GM12878 (cell line): Measurements from ENCODE around the gene IL1RAPL1. TPM values are rescaled to one million over a fixed set of nuclear protein-coding genes. Genes with fewer than 3 reads are reported as not detected.

ENCODE experiments used
- ATAC-seq: fragments of 200-7000 bp; cut with Tn5 transposase; 3 replicates; pipeline ENCODE4 v1.9.1; 2020; ENCODE audit warnings: mild to moderate bottlenecking, moderate library complexity
- BruUV-seq: library from RNA; stranded (reverse); fragments of 400-500 nt; replicated peaks from 2 replicates; lab custom pipeline; 2021; lab: Mats Ljungman, UMichigan
- CTCF ChIA-PET: fragments of 300-600 bp; sonication (Branson Sonifier 250); formaldehyde crosslinking; extraction: SDS; loops from one replicate; lab custom pipeline; 2021; ENCODE audit warnings: inconsistent platforms; lab: Yijun Ruan, JAX
- POLR2A ChIA-PET: fragments of 350-600 bp; formaldehyde crosslinking; extraction: SDS; loops from one replicate; lab custom pipeline; 2021; ENCODE audit warnings: inconsistent platforms; lab: Charles Lee
- RAD21 ChIA-PET: fragments of 300-600 bp; sonication (Branson Sonifier 250); formaldehyde crosslinking; loops from one replicate; lab custom pipeline; 2023; ENCODE audit warnings: antibody characterized with exemption; ENCODE audit not compliant: unreplicated experiment; lab: Charles Lee
- SMC1A ChIA-PET: fragments of 300-600 bp; sonication (Branson Sonifier 250); formaldehyde crosslinking; loops from one replicate; lab custom pipeline; 2023; ENCODE audit not compliant: unreplicated experiment, uncharacterized antibody; lab: Charles Lee
- DNase-seq: peaks from one replicate; pipeline ENCODE4 v3.0.0-alpha.2; 2011; ENCODE audit warnings: low read depth, low spot score
- FAIRE-seq: peaks from 3 replicates; lab custom pipeline; 2011; peaks lifted over from hg19 to GRCh38; lab: Jason Lieb, UNC
- H2AFZ ChIP-seq: 2 replicates; pipeline ENCODE4 v1.6.0; 2011; ENCODE audit warnings: low read depth, low read length, control low read depth; ENCODE audit not compliant: control insufficient read depth
- H3K27ac ChIP-seq: 2 replicates; pipeline ENCODE4 v1.5.1; 2011; ENCODE audit warnings: control low read depth; ENCODE audit not compliant: control insufficient read depth, insufficient read depth
- H3K27me3 ChIP-seq, 2 experiments: replicated peaks in 1 of 2; 2 replicates each; pipeline versions ENCODE4 v1.6.0 to v1.6.1; 2011; ENCODE audit warnings: low read length in 1 of 2; ENCODE audit not compliant: control insufficient read depth in 2 of 2, insufficient read depth in 2 of 2
- H3K36me3 ChIP-seq, 2 experiments: 2 replicates each; pipeline ENCODE4 v1.5.1; 2011; ENCODE audit warnings: low read length in 1 of 2; ENCODE audit not compliant: control insufficient read depth in 2 of 2, insufficient read depth in 2 of 2
- H3K4me1 ChIP-seq: 2 replicates; pipeline ENCODE4 v1.6.1; 2011; ENCODE audit warnings: mild to moderate bottlenecking, low read length, moderate library complexity, mixed read lengths; ENCODE audit not compliant: control insufficient read depth, insufficient read depth
- H3K4me2 ChIP-seq: 2 replicates; pipeline ENCODE4 v1.6.0; 2011; ENCODE audit warnings: control low read depth; ENCODE audit not compliant: control insufficient read depth, insufficient read depth
- H3K4me3 ChIP-seq: fragments of 200-600 bp; sonication (generic); 2 replicates; pipeline ENCODE4 v1.5.1; 2016
- H3K79me2 ChIP-seq: 2 replicates; pipeline ENCODE4 v1.6.0; 2011; ENCODE audit warnings: low read length; ENCODE audit not compliant: control insufficient read depth, insufficient read depth
- H3K9ac ChIP-seq: 2 replicates; pipeline ENCODE4 v1.8.0; 2011; ENCODE audit warnings: low read length, control low read depth, mixed read lengths; ENCODE audit not compliant: control insufficient read depth, insufficient read depth
- H3K9me3 ChIP-seq: replicated peaks from 3 replicates; pipeline ENCODE4 v1.5.1; 2011; ENCODE audit warnings: mild to moderate bottlenecking, low read length; ENCODE audit not compliant: control insufficient read depth, insufficient read depth
- H4K20me1 ChIP-seq: 2 replicates; pipeline ENCODE4 v1.6.0; 2011; ENCODE audit not compliant: control insufficient read depth, insufficient read depth
- CTCF ChIP-seq, 3 experiments: IDR thresholded peaks in 2 of 3; conservative IDR thresholded peaks in 1 of 3; 2 replicates each; pipeline ENCODE4 v1.5.1; 2011; ENCODE audit warnings: low read depth in 3 of 3, low read length in 3 of 3, mild to moderate bottlenecking in 3 of 3, control low read depth in 2 of 3, moderate library complexity in 2 of 3, inconsistent platforms in 1 of 3, mixed read lengths in 1 of 3; ENCODE audit not compliant: control insufficient read depth in 2 of 3, insufficient read depth in 1 of 3; ENCODE audit errors: extremely low read depth in 1 of 3
- ELK1 ChIP-seq: IDR thresholded peaks from 2 replicates; pipeline ENCODE4 v1.6.1; 2012; ENCODE audit warnings: low read depth, low read length, improper control_type of control experiment
- FOXK2 ChIP-seq: fragments of 450-650 bp; IDR thresholded peaks from 2 replicates; pipeline ENCODE4 v1.6.1; 2017; ENCODE audit warnings: mild to moderate bottlenecking, moderate library complexity
- IKZF2 ChIP-seq, 2 experiments: fragments of 450-650 bp; IDR thresholded peaks; 2 replicates each; pipeline ENCODE4 v1.6.1; 2017; ENCODE audit warnings: mild to moderate bottlenecking in 2 of 2, moderate library complexity in 2 of 2
- MYC ChIP-seq: IDR thresholded peaks from 2 replicates; pipeline ENCODE4 v1.6.1; 2011; ENCODE audit warnings: mild to moderate bottlenecking, low read length, moderate library complexity, inconsistent platforms; ENCODE audit not compliant: insufficient read depth, insufficient replicate concordance, insufficient read length, severe bottlenecking
- PBX3 ChIP-seq: IDR thresholded peaks from 2 replicates; pipeline ENCODE4 v1.6.1; 2011; ENCODE audit warnings: mild to moderate bottlenecking, low read depth, low read length, moderate library complexity; ENCODE audit not compliant: insufficient replicate concordance
- SRF ChIP-seq, 2 experiments: IDR thresholded peaks; 2 replicates each; pipeline ENCODE4 v1.6.1; 2011; ENCODE audit warnings: low read depth in 2 of 2, low read length in 2 of 2, mild to moderate bottlenecking in 1 of 2, moderate library complexity in 1 of 2
- WGBS: methylation state at CpG from one replicate; pipeline ENCODE4 v1.1.6; 2016; ENCODE audit warnings: low lambda C conversion rate; ENCODE audit not compliant: insufficient replicate concordance, insufficient coverage; ENCODE audit errors: missing lambda C conversion rate; 5-methylcytosine and 5-hydroxymethylcytosine counted together
- in situ Hi-C: fragments of 300-500 bp; cut with MboI; formaldehyde crosslinking; loops from 9 replicates; pipeline ENCODE4 v1.14.3; 2018; ENCODE audit warnings: mixed read lengths
- intact Hi-C: fragments of 100-400 bp; cut with micrococcal nuclease; formaldehyde crosslinking; loops from one replicate; pipeline ENCODE4 v1.14.2; 2022; ENCODE audit not compliant: unreplicated experiment
- polyA plus RNA-seq, 11 experiments: library from polyadenylated mRNA; depleted of rRNA in 4 of 11; unstranded in 6 of 11; stranded (reverse) in 5 of 11; fragments of >200 nt; fragmentation: Nextera tagmentation in 4 of 11; fragmentation: Illumina TruSeq in 1 of 11; extraction: Ambion mirVana in 4 of 11; extraction: Trizol in 1 of 11; gene quantifications; 1 replicate in 1 of 11; 2 replicates in 10 of 11; pipeline versions ENCODE4 v1.2.1 to v1.2.3, GENCODE V29; 2011 to 2016; ENCODE audit warnings: inconsistent platforms in 2 of 11, missing spikeins in 2 of 11, low read depth in 1 of 11
- total RNA-seq, 4 experiments: library from RNA; depleted of rRNA in 3 of 4; stranded (reverse); fragments of >200 nt in 3 of 4; fragmentation: Illumina TruSeq in 1 of 4; extraction: Trizol in 1 of 4; gene quantifications; 2 replicates each; pipeline versions ENCODE4 v1.2.1 to v1.2.3, GENCODE V29; 2013 to 2021

The IL1RAPL1 gene
- total and polyA plus RNA-seq, 10 of the 15 experiments (the other 5 are each of a cell fraction or from before 2014, with no cell fraction given) = not detected

GRCh38 chrX:29902004-29902403 is 1314.8 kb downstream of the IL1RAPL1 start:
- no peak for ATAC-seq

GRCh38 chrX:29903360-29903759 is 1316.1 kb downstream of the IL1RAPL1 start:
- ChIA-PET CTCF (interaction anchor here (0.7 to 2.3 kb wide), 6 partner anchors 9 to 425 kb away, joined by 3 to 8 read pairs (median 4); no protein-coding TSS in a partner anchor), RAD21 (interaction anchor here (1.1 kb wide), 1 partner anchor 102 kb away, joined by 3 read pairs; no protein-coding TSS in a partner anchor)
- FAIRE-seq (peak; percentile 49), DNase-seq (no peak)
- in situ Hi-C loops = no loop called here
- Histone ChIP-seq H3K79me2 (no peaks in the 10 kb centered on the region), H3K9ac (no peak overlapping the region), H4K20me1 (no peaks in the 10 kb centered on the region), H3K4me1 (no peaks in the 10 kb centered on the region), H3K4me2 (no peak overlapping the region), H3K36me3 (no peaks in the 10 kb centered on the region), H3K9me3 (no peaks in the 10 kb centered on the region; the same call in 2 of the 3 replicates), H3K4me3 (no peak overlapping the region), H2AFZ (no peak overlapping the region)
- intact Hi-C loops = loop anchor here (10.0 kb wide), 1 partner anchor 809 kb away; no protein-coding TSS in a partner anchor
- TF ChIP-seq CTCF (IDR thresholded peaks at IDR 0.05 in 2 of 3, conservative IDR thresholded peaks at IDR 0.05 in 1 of 3; ENCODE audit: control insufficient read depth in 2 of 3, extremely low read depth in 1 of 3, insufficient read depth in 1 of 3, low read depth in 3 of 3, low read length in 3 of 3) (peak; percentile 20 to 40 (median 24); a peak in 2 of 6 replicates), MYC (no peak), IKZF2 (IDR thresholded peaks at IDR 0.05) (no peak), PBX3 (no peak)
- TF ChIP-seq, all 136 proteins: peak for 1
- H3K27me3 ChIP-seq = no peaks in the 10 kb centered on the region
- SMC1A ChIA-PET = interaction anchor here (0.6 to 1.5 kb wide), 2 partner anchors 155 to 284 kb away, joined by 3 read pairs; no protein-coding TSS in a partner anchor
- POLR2A ChIA-PET = no interaction called here
- H3K27ac ChIP-seq = no peak overlapping the region
- ATAC-seq = no peak
- BruUV-seq = no TSS peak

More at GRCh38 chrX:29902004-29902403, 1314.8 kb downstream of the IL1RAPL1 start:
- Histone ChIP-seq H3K79me2 (no peaks in the 10 kb centered on the region), H3K4me1 (no peaks in the 10 kb centered on the region), H3K9me3 (no peaks in the 10 kb centered on the region; the same call in 2 of the 3 replicates), H3K36me3 (no peaks in the 10 kb centered on the region), H3K4me3 (no peak overlapping the region), H3K27me3 (no peaks in the 10 kb centered on the region), H4K20me1 (no peaks in the 10 kb centered on the region), H3K9ac (no peak overlapping the region), H2AFZ (no peak overlapping the region; the same call in 1 of the 2 replicates), H3K4me2 (no peak overlapping the region), H3K27ac (no peak overlapping the region)
- POLR2A ChIA-PET = no interaction called here
- in situ Hi-C loops = no loop called here
- BruUV-seq = no TSS peak
- WGBS = 12% methylated on average over 3 of the region's 3 CpGs
- TF ChIP-seq FOXK2 (no peak), SRF (IDR thresholded peaks at IDR 0.05; ENCODE audit: low read depth in 2 of 2, low read length in 2 of 2) (no peak), ELK1 (no peak)
- RAD21 ChIA-PET = no interaction called here
- FAIRE-seq (peak; percentile 47), DNase-seq (no peak)
- CTCF ChIA-PET = interaction anchor here (1.7 to 2.3 kb wide), 2 partner anchors 10 to 19 kb away, joined by 5 to 8 read pairs; no protein-coding TSS in a partner anchor
- SMC1A ChIA-PET = interaction anchor here (1.1 kb wide), 1 partner anchor 12 kb away, joined by 3 read pairs; no protein-coding TSS in a partner anchor
- intact Hi-C loops = loop anchor here (10.0 kb wide), 1 partner anchor 807 kb away; no protein-coding TSS in a partner anchor
